WTC11 (cell line): ENCODE measurements around the gene NEDD8. TPM values are rescaled to one million over a fixed set of nuclear protein-coding genes. Genes with fewer than 3 reads are reported as not detected.

Experiments used
- ATAC-seq: fragments of 200-7000 bp; cut with Tn5 transposase; 2 replicates; pipeline ENCODE4 v1.10.0; 2021; ENCODE audit warnings: mild to moderate bottlenecking, moderate library complexity
- CTCF ChIA-PET: fragments of 300-600 bp; sonication (Branson Sonifier 250); formaldehyde crosslinking; loops from one replicate; lab custom pipeline; 2021; ENCODE audit warnings: antibody characterized with exemption; lab: Charles Lee
- POLR2A ChIA-PET: fragments of 350-600 bp; sonication (Branson Sonifier 250); formaldehyde crosslinking; loops from one replicate; lab custom pipeline; 2021; ENCODE audit warnings: antibody characterized with exemption; lab: Charles Lee
- DNase-seq: peaks from one replicate; pipeline ENCODE4 v3.0.0; 2021; ENCODE audit warnings: low spot score
- H3K27ac Mint-ChIP-seq: 2 replicates; pipeline ENCODE4 v1.8.0; 2021; ENCODE audit warnings: mixed read lengths
- H3K27me3 Mint-ChIP-seq: 2 replicates; pipeline ENCODE4 v1.8.0; 2021; ENCODE audit warnings: low read depth, mild to moderate bottlenecking, moderate library complexity, mixed read lengths
- H3K36me3 Mint-ChIP-seq: 2 replicates; pipeline ENCODE4 v1.8.0; 2021; ENCODE audit warnings: mixed read lengths
- H3K4me1 Mint-ChIP-seq: 2 replicates; pipeline ENCODE4 v1.8.0; 2022; ENCODE audit warnings: mixed read lengths
- H3K4me3 Mint-ChIP-seq: 2 replicates; pipeline ENCODE4 v1.8.0; 2021; ENCODE audit warnings: mild to moderate bottlenecking, moderate library complexity, mixed read lengths
- H3K9me3 Mint-ChIP-seq: 2 replicates; pipeline ENCODE4 v1.8.0; 2021; ENCODE audit warnings: mixed read lengths
- ATF1 ChIP-seq: sonication (generic); formaldehyde crosslinking; IDR thresholded peaks from 2 replicates; pipeline ENCODE4 v1.8.1; 2023; ENCODE audit warnings: mild to moderate bottlenecking, moderate library complexity, missing genetic modification reagents
- CBFB ChIP-seq: sonication (generic); formaldehyde crosslinking; IDR thresholded peaks from 2 replicates; pipeline ENCODE4 v1.8.1; 2022; ENCODE audit warnings: mild to moderate bottlenecking, low read depth, missing genetic modification reagents
- CREB1 ChIP-seq: sonication (generic); formaldehyde crosslinking; IDR thresholded peaks from 2 replicates; pipeline ENCODE4 v1.8.0; 2023; ENCODE audit warnings: mild to moderate bottlenecking, missing genetic modification reagents
- CREM ChIP-seq: sonication (generic); formaldehyde crosslinking; IDR thresholded peaks from 2 replicates; pipeline ENCODE4 v1.8.1; 2022; ENCODE audit warnings: mild to moderate bottlenecking, missing genetic modification reagents, moderate library complexity
- FOXJ3 ChIP-seq: sonication (generic); formaldehyde crosslinking; IDR thresholded peaks from 2 replicates; pipeline ENCODE4 v1.9.0; 2021; ENCODE audit warnings: missing genetic modification reagents, mild to moderate bottlenecking, borderline replicate concordance
- FOXP1 ChIP-seq: sonication (generic); formaldehyde crosslinking; IDR thresholded peaks from 2 replicates; pipeline ENCODE4 v1.8.0; 2022; ENCODE audit warnings: missing genetic modification reagents, mild to moderate bottlenecking, moderate library complexity, borderline replicate concordance
- GABPB1 ChIP-seq: sonication (generic); formaldehyde crosslinking; IDR thresholded peaks from 2 replicates; pipeline ENCODE4 v1.8.1; 2023; ENCODE audit warnings: mild to moderate bottlenecking, missing genetic modification reagents
- GRHL2 ChIP-seq: fragments of 250-450 bp; sonication (Bioruptor Pico); IDR thresholded peaks from 2 replicates; pipeline ENCODE4 v1.8.0; 2022; ENCODE audit warnings: mild to moderate bottlenecking, moderate library complexity; ENCODE audit not compliant: insufficient replicate concordance, severe bottlenecking
- HMGA2 ChIP-seq: fragments of 250-450 bp; sonication (Bioruptor Pico); IDR thresholded peaks from 2 replicates; pipeline ENCODE4 v1.4.0; 2021; ENCODE audit warnings: mild to moderate bottlenecking, moderate library complexity
- JUN ChIP-seq: sonication (generic); formaldehyde crosslinking; IDR thresholded peaks from 2 replicates; pipeline ENCODE4 v1.8.0; 2023; ENCODE audit warnings: mild to moderate bottlenecking, missing genetic modification reagents
- NR2C2 ChIP-seq: sonication (generic); formaldehyde crosslinking; IDR thresholded peaks from 2 replicates; pipeline ENCODE4 v1.8.0; 2022; ENCODE audit warnings: mild to moderate bottlenecking, missing genetic modification reagents
- OVOL2 ChIP-seq: fragments of 250-450 bp; sonication (Bioruptor Pico); IDR thresholded peaks from 2 replicates; pipeline ENCODE4 v1.9.0; 2021; ENCODE audit warnings: mild to moderate bottlenecking, borderline replicate concordance
- PRRX2 ChIP-seq: fragments of 250-450 bp; sonication (Bioruptor Pico); IDR thresholded peaks from 2 replicates; pipeline ENCODE4 v1.8.0; 2021; ENCODE audit warnings: mild to moderate bottlenecking
- RELA ChIP-seq: sonication (generic); formaldehyde crosslinking; IDR thresholded peaks from 2 replicates; pipeline ENCODE4 v1.8.1; 2022; ENCODE audit warnings: missing genetic modification reagents, mild to moderate bottlenecking, borderline replicate concordance
- RORB ChIP-seq: fragments of 250-450 bp; sonication (Bioruptor Pico); IDR thresholded peaks from 2 replicates; pipeline ENCODE4 v1.9.0; 2021; ENCODE audit warnings: mild to moderate bottlenecking
- SMAD4 ChIP-seq: sonication (generic); formaldehyde crosslinking; IDR thresholded peaks from 2 replicates; pipeline ENCODE4 v1.8.0; 2022; ENCODE audit warnings: mild to moderate bottlenecking, missing genetic modification reagents
- SOX15 ChIP-seq: fragments of 250-450 bp; sonication (Bioruptor Pico); IDR thresholded peaks from 2 replicates; pipeline ENCODE4 v1.9.0; 2021; ENCODE audit warnings: mild to moderate bottlenecking
- SP1 ChIP-seq: sonication (generic); formaldehyde crosslinking; conservative IDR thresholded peaks from 2 replicates; pipeline ENCODE4 v1.8.1; 2022; ENCODE audit warnings: missing genetic modification reagents
- ZNF416 ChIP-seq: fragments of 250-450 bp; sonication (Bioruptor Pico); IDR thresholded peaks from 2 replicates; pipeline ENCODE4 v1.9.0; 2021; ENCODE audit warnings: mild to moderate bottlenecking, inconsistent platforms
- total RNA-seq: library from RNA; stranded (reverse); gene quantifications from 3 replicates; pipeline ENCODE4 v1.2.3, GENCODE V29; 2021
- TF ChIP-seq, protein P1 (sequence below): sonication (generic); formaldehyde crosslinking; IDR thresholded peaks from 2 replicates; pipeline ENCODE4 v1.8.0; 2022; ENCODE audit warnings: missing genetic modification reagents
- TF ChIP-seq, protein P2 (sequence below): sonication (generic); formaldehyde crosslinking; IDR thresholded peaks from 2 replicates; pipeline ENCODE4 v1.8.0; 2022; ENCODE audit warnings: mild to moderate bottlenecking, missing genetic modification reagents
- TF ChIP-seq, protein P3 (sequence below): sonication (generic); formaldehyde crosslinking; IDR thresholded peaks from 2 replicates; pipeline ENCODE4 v1.8.0; 2023; ENCODE audit warnings: mild to moderate bottlenecking, missing genetic modification reagents
- TF ChIP-seq, protein P4 (sequence below): sonication (generic); formaldehyde crosslinking; IDR thresholded peaks from 2 replicates; pipeline ENCODE4 v1.8.1; 2023; ENCODE audit warnings: mild to moderate bottlenecking, missing genetic modification reagents, moderate library complexity
- TF ChIP-seq, protein P5 (sequence below): sonication (generic); formaldehyde crosslinking; IDR thresholded peaks from 2 replicates; pipeline ENCODE4 v1.8.1; 2023; ENCODE audit warnings: mild to moderate bottlenecking, missing genetic modification reagents, moderate library complexity
- TF ChIP-seq, protein P6 (sequence below): sonication (generic); formaldehyde crosslinking; IDR thresholded peaks from 2 replicates; pipeline ENCODE4 v1.8.1; 2022; ENCODE audit warnings: mild to moderate bottlenecking, moderate library complexity, missing genetic modification reagents

NEDD8 gene
- total RNA-seq, 1 experiment from 2014 or later = 233 TPM

DNA sequence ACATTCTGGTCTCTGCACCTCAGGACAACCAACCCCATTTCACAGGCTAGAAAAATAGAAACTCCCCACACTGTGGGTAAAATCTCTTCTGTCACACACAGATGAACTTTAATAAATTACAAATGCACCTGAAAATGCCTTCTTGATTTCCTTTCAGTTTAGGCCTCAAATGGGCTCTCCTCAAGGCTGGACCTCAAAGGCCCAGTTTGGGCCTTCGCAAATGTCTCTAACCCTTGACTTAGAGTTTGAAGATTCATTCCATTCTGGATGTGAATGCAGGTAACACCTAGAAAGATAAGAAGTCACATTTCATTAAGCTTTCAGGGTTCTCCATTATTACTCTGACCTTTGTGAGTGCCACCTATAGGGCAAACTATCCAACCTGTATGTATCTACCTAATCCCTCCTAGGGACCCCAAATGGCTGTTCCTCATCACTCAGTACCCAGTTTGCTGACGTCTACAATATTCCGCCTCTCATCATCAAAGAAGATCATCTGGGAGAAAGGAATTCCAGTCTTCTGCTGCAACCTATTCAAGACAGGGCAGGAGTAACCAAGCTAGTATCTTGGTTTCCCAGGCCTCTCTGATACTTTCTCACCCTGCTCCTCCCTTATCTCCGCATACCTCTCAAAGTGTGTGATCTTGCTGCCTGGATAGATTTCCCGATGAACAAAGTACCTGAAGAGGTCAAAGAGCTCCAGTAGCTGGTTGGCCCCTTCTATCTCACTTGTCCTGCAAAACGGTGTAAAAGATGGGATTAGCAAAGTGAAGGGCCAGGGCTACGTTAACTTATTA is 18.1 kb downstream of the NEDD8 start (continued):
- TF ChIP-seq, protein P1, sequence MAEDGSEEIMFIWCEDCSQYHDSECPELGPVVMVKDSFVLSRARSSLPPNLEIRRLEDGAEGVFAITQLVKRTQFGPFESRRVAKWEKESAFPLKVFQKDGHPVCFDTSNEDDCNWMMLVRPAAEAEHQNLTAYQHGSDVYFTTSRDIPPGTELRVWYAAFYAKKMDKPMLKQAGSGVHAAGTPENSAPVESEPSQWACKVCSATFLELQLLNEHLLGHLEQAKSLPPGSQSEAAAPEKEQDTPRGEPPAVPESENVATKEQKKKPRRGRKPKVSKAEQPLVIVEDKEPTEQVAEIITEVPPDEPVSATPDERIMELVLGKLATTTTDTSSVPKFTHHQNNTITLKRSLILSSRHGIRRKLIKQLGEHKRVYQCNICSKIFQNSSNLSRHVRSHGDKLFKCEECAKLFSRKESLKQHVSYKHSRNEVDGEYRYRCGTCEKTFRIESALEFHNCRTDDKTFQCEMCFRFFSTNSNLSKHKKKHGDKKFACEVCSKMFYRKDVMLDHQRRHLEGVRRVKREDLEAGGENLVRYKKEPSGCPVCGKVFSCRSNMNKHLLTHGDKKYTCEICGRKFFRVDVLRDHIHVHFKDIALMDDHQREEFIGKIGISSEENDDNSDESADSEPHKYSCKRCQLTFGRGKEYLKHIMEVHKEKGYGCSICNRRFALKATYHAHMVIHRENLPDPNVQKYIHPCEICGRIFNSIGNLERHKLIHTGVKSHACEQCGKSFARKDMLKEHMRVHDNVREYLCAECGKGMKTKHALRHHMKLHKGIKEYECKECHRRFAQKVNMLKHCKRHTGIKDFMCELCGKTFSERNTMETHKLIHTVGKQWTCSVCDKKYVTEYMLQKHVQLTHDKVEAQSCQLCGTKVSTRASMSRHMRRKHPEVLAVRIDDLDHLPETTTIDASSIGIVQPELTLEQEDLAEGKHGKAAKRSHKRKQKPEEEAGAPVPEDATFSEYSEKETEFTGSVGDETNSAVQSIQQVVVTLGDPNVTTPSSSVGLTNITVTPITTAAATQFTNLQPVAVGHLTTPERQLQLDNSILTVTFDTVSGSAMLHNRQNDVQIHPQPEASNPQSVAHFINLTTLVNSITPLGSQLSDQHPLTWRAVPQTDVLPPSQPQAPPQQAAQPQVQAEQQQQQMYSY = no peak
- TF ChIP-seq FOXJ3 (CRISPR knock-in tag) (no peak), JUN (CRISPR knock-in tag) (no peak), SMAD4 (no peak), RORB (CRISPR knock-in tag) (no peak), GABPB1 (CRISPR knock-in tag) (no peak)

DNA sequence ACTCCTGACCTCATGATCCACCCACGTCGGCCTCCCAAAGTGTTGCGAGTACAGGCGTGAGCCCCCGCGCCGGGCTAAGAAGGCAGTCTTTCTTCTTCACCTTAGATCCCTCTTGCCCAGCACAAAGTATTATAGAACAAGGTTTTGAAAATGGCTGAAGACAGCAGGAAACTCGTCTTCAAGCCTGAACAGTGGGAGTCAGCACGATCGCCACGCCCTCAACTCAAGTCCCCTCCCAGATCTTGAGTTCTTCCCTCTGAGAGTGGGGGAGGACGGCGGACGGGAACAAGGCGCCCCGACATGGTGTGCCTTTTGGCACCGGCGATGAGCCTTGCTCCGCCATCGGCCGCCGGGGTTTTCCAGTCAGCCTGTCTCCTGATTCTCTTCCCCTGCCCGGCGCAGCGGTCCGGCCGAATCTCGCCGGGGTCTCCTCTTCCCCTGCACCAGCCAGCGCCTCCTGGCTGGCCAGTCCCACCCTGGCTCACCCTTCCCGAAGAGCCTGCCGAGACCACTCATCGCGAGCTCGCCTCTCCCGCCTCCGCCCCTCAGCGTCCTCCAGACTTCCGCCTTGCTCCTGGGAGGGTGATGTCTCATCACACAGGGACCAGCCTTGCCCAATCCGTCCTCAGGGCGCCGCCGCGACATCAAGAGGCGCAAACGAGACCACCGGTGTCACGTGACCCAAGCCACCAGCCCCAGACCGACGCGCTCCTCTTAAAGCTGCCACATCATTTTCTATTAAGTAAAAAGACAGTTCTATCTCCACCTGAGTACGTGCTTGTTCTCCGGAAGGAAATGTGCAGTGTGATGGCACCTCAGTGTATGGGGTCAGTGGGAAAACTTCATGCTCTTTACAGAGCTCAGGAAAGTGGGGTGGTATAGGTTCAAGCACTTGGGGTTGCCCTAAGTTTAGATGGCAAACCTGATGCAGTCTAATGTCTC is 19.0 kb downstream of the NEDD8 start, which contains the start of gene CHMP4A:
CHMP4A (minus strand) TSS at position 565 of the 942 bp plus-strand sequence; CDS start at position 516, 49 bp downstream.
- H3K4me1 Mint-ChIP-seq = peaks cover 23% of the 10 kb centered on the region
- peak within 1 kb of the TSS; percentile 99 for H3K27ac Mint-ChIP-seq
- ChIA-PET POLR2A (interaction anchor here (0.6 to 2.1 kb wide), 16 partner anchors 8 to 580 kb away, joined by 3 to 21 read pairs (median 4); partner anchors contain the start of genes DCAF11, EMC9, IPO4 and IRF9), CTCF (interaction anchor here (0.6 to 2.7 kb wide), 17 partner anchors 9 to 1011 kb away, joined by 3 to 15 read pairs (median 5); partner anchors contain the start of genes CIDEB, DCAF11, DHRS1 and IPO4)
- H3K27me3 Mint-ChIP-seq = no peaks in the 10 kb centered on the region; the same call in 1 of the 2 replicates
- ATAC-seq (peak; percentile 88), DNase-seq (peak; percentile 97)
- H3K36me3 Mint-ChIP-seq = peaks cover 31% of the 10 kb centered on the region
- H3K4me3 Mint-ChIP-seq = peak within 1 kb of the TSS; percentile 96
- no peaks in the 10 kb centered on the region for H3K9me3 Mint-ChIP-seq
- TF ChIP-seq, protein P2, sequence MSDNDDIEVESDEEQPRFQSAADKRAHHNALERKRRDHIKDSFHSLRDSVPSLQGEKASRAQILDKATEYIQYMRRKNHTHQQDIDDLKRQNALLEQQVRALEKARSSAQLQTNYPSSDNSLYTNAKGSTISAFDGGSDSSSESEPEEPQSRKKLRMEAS = peak; percentile 91
- TF ChIP-seq CREM (CRISPR knock-in tag) (peak; percentile 97), ATF1 (CRISPR knock-in tag) (0 out of 2 replicates have a peak, but pooled peaks have one; percentile 57), PRRX2 (no peak), HMGA2 (CRISPR knock-in tag) (no peak; the same call in 1 of the 2 replicates), RELA (CRISPR knock-in tag) (0 out of 2 replicates have a peak, but pooled peaks have one; percentile 45), GABPB1 (CRISPR knock-in tag) (peak; percentile 94), SOX15 (no peak), FOXP1 (CRISPR knock-in tag) (peak; percentile 81; the same call in 1 of the 2 replicates), NR2C2 (CRISPR knock-in tag) (0 out of 2 replicates have a peak, but pooled peaks have one; percentile 38), GRHL2 (CRISPR knock-in tag) (no peak), OVOL2 (CRISPR knock-in tag) (no peak), ZNF416 (CRISPR knock-in tag) (peak; percentile 94; the same call in 1 of the 2 replicates), SP1 (CRISPR knock-in tag) (peak; percentile 90), CREB1 (CRISPR knock-in tag) (peak; percentile 94), CBFB (CRISPR knock-in tag) (0 out of 2 replicates have a peak, but pooled peaks have one; percentile 59)
- TF ChIP-seq, protein P3, sequence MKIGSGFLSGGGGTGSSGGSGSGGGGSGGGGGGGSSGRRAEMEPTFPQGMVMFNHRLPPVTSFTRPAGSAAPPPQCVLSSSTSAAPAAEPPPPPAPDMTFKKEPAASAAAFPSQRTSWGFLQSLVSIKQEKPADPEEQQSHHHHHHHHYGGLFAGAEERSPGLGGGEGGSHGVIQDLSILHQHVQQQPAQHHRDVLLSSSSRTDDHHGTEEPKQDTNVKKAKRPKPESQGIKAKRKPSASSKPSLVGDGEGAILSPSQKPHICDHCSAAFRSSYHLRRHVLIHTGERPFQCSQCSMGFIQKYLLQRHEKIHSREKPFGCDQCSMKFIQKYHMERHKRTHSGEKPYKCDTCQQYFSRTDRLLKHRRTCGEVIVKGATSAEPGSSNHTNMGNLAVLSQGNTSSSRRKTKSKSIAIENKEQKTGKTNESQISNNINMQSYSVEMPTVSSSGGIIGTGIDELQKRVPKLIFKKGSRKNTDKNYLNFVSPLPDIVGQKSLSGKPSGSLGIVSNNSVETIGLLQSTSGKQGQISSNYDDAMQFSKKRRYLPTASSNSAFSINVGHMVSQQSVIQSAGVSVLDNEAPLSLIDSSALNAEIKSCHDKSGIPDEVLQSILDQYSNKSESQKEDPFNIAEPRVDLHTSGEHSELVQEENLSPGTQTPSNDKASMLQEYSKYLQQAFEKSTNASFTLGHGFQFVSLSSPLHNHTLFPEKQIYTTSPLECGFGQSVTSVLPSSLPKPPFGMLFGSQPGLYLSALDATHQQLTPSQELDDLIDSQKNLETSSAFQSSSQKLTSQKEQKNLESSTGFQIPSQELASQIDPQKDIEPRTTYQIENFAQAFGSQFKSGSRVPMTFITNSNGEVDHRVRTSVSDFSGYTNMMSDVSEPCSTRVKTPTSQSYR = peak; percentile 80; the same call in 1 of the 2 replicates
- TF ChIP-seq, protein P4, sequence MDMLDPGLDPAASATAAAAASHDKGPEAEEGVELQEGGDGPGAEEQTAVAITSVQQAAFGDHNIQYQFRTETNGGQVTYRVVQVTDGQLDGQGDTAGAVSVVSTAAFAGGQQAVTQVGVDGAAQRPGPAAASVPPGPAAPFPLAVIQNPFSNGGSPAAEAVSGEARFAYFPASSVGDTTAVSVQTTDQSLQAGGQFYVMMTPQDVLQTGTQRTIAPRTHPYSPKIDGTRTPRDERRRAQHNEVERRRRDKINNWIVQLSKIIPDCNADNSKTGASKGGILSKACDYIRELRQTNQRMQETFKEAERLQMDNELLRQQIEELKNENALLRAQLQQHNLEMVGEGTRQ (CRISPR knock-in tag) = peak; percentile 98
- TF ChIP-seq, protein P5, sequence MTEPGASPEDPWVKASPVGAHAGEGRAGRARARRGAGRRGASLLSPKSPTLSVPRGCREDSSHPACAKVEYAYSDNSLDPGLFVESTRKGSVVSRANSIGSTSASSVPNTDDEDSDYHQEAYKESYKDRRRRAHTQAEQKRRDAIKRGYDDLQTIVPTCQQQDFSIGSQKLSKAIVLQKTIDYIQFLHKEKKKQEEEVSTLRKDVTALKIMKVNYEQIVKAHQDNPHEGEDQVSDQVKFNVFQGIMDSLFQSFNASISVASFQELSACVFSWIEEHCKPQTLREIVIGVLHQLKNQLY (CRISPR knock-in tag) = no peak
- TF ChIP-seq, protein P6, sequence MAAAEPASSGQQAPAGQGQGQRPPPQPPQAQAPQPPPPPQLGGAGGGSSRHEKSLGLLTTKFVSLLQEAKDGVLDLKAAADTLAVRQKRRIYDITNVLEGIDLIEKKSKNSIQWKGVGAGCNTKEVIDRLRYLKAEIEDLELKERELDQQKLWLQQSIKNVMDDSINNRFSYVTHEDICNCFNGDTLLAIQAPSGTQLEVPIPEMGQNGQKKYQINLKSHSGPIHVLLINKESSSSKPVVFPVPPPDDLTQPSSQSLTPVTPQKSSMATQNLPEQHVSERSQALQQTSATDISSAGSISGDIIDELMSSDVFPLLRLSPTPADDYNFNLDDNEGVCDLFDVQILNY = peak; percentile 52; the same call in 1 of the 2 replicates
